SKM-1 treated with dmso at 0.1 percent for 144 hours (cell line): Measurements from ENCODE around the gene EREG.
"Not testable (repeated sequence)": the region's sequence is repeated elsewhere in the genome, so short reads cannot be mapped to it uniquely, and the experiment has no call there.

Source experiments
- DNase-seq: peaks from one replicate; lab custom pipeline; 2025; ENCODE audit not compliant: unreplicated experiment; lab: John Stamatoyannopoulos, UW

Gene EREG

DNA sequence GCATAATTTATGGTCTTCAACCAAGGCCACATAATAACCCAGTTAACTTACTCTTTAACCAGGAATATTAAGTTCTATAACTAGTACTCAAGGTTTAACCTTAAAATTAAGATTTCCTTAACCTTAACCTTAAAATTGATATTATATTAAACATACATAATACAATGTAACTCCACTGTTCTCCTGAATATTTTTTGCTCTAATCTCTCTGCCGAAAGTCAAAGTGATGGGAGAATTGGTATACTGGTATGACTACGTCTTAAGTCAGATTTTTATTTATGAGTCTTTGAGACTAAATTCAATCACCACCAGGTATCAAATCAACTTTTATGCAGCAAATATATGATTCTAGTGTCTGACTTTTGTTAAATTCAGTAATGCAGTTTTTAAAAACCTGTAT is 22.8 kb downstream of the EREG start:
- DNase-seq = no peak

DNA sequence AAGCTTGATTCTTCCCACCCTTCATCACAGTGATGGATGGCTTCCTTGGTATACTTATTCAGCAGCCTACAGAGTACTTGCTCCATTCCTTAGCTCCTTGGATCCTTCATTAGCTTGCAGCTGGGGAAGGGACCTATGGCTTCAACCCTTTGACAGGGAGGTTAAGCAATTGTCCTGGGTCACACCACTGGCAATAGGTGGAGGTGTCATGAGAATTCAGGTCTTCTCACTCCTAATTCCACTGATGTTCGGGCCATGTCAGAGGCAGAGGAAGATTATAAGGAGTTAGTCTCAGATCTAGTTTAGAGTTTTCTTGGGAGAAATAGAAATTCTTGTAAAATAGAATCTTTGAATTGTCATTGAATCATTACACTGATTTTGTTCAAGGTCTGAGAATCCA is 24.5 kb downstream of the EREG start:
- no peak for DNase-seq

DNA sequence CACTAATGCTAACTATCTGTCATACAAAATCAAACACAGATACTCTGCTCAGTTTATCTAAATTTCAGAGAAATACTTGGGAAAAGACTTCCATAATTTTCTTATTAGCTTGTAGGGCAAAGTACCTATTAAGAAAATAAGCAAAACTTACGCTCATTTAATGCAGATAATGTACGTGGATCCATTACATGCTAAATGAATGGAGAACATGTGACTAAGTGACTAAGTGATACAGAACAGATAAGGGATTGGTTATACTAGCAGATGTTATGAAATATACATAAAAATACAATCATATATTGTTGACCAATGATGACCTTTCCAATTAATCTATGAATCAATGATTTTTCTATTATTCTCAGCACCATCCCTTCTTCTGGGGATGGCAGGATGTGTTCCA is 25.7 kb downstream of the EREG start:
- DNase-seq = no peak

DNA sequence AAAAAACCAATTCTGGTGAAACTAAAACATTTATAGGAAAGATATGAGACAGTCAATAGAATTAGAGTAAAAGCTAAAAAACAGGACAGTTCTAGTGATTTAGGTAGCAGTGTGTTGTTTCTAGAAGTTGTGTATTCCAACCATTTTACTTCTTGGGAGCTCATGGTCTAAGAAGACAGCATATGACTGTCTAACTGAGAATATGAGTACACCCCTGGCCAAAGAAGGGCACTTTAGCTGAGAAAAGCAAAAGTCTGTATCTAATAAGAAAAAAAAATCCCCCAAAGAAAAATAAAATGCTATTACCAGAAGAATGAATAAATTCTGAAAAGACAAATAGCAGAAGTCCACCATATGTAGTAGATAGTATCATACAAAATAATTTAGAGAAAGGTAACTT is 26.4 kb downstream of the EREG start:
- no peak for DNase-seq

DNA sequence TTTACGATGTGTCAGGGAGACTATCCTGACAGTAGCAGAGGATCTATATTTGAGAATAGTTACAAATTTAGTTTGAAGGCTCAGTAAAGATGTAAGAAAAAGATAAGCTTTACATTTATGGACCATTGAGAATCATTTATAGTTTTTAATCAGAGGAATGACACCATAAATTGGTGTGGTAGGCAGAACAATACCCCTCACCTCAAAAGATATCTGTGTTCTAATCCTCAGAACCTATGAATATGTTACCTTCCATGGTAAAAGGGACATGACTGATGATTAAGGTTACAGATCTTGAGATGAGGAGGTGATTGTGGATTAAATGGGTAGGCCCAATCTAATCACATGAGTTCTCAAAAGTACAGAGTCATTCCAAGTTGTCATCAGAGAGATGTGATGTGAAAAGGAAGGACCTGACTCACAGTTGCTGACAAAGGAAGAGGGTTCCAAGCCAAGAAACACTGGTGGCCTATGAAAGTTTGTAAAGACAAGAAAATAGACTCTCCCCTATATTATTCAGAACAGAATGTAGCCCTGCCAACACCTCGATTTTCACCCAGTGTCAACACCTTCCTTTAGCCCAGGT is 27.0 kb downstream of the EREG start:
- no peak for DNase-seq

DNA sequence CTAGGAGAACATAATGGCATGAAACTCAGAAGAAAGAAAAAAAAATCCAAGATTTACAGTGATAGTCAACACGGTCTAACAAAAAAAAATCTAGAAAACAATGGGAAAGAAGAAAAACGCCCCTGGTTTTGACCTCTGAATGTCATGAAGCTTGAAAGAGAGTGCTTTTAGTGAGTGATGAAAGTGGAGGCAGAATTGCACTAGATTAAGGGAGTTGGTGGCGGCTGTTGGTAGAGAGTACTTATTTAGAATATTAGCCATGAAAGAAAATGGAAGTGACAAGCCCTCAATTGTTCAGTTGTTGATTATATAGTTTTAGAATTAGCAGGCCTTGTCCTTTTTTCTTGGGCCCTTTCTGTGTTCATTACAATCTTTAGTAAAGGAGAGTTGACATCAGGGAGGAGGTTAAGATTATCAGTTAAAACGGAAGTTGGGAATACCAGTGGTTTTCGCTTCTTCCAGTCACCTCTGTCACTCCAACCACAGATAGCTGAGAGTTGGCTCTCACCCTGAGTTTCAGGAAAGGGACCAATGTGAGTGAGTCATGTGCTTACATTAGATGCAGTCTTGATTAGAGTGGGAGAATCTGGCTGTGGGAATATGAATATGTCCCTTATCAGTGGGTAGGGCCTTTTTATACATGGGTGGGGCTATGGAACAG is 29.7 kb downstream of the EREG start:
- DNase-seq = no peak

DNA sequence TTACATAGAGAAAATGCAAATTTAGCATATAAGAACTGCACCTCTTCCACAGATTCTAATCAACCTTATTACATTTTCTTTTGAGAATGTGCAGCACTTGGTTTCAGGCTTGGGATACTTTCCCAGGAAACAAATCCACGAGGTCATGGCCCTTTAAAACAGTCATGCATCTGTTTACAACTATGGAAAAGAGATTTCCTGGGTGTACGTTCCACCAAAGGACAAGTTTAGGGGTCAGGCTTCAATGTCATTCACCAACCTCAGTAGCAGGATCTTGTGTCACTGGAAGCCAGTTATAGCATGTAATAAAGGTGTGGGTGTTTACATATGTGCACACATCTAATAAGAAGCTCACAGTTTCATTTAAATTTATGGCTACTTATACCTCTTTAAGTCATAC is 30.7 kb downstream of the EREG start:
- DNase-seq = no peak

DNA sequence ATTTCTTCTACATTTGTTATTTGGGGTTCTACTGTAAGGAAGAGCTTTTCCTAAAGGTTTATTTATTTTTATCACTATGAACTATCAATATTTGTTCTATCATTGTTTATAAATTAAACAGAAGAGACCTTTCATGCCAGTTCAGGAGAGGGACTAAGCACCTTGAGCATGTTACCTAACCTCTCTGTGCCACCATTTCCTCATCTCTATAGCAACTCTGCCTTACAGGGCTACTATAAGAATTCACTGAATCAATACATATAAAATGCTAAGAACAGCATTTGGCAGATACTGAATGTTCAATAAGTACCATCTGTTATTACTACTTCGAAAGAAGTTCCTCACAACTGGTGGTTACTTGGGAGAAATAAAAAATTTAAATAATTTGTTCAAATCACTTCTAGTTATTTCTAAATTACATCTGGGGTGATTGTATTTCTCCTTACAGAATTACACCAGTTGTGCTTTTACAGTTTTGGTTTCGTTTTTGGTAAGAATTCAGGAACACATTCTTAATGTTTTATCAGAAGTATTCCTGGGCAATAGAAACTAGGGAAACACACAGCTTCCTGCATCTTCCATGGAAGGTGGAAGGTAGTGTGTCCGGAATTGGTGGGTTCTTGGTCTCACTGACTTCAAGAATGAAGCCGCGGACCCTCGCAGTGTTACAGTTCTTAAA is 32.9 kb downstream of the EREG start:
- DNase-seq = no peak

DNA sequence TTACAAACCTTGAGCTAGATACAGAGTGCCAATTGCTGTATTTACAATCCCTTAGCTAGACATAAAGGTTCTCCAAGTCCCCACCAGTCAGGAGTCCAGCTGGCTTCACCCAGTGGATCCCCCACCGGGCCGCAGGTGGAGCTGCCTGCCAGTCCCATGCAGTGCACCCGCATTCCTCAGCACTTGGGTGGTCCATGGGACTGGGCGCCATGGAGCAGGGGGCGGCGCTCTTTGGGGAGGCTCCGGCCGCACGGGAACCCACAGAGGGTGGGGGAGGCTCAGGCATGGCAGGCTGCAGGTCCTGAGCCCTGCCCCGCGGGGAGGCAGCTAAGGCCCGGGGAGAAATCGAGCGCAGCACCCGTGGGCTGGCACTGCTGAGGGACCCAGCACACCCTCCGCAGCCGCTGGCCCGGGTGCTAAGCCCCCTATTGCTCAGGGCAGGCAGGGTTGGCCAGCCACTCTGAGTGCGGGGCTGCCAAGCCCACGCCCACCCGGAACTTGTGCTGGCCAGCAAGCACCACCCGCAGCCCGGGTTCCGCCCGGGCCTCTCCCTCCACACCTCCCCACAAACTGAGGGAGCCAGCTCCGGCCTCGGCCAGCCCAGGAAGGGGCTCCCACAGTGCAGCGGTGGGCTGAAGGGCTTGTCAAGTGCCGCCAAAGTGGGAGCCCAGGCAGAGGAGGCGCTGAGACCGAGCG is 34.1 kb downstream of the EREG start:
- not testable (repeated sequence) for DNase-seq

DNA sequence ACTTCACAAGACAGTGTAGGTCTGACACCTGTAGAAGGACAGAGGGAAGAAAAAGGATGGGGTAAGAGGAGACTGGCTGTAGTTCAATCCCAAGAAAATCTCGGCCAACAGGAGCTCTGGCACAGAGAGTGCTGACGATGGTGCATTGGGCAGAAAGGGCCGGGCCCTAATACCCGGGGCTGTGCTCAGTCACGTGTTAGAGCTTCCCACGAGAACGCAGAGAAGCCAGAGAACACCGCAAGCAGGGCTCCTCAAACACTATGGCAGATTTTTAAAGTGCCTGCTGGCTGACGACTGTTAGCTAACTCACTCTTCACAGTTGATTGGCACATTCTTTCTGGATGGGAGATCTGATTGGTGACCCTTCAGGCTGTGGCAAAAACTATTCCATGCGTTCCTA is 35.5 kb downstream of the EREG start:
- no peak for DNase-seq

DNA sequence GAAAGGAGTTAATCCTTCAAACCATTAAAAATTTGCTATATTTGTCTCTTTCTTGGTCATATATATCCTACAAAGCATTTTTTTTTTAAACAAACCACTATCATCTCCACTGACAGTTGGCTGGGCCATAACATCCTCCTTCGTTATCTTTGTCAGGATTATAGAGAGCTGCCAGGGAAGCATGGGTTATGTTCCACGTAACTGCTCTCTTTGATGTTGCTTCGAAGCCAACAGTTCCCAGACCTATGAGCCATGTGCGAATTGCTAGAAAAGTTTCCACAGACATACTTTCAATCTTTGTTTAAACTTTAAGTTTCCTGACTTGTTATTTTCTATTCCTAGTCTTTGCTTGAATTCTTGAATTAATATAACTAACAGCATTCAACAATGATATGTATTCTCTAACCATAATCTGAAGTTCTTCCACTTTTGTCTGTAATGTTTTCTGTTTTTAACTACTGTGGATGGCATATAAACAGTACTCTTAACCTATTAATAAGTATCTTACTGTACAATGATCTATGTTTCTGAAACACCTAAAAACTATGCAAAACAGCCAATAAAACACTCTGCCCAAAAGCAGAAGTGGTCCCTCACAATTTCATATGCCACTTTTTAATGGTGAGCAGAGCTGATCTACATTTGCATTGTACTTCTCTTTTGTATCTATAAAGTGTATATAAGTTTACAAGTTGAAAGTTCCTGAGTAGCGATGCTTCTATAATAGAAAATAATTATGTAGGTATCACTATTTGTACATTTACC is 37.9 kb downstream of the EREG start:
- no peak for DNase-seq

DNA sequence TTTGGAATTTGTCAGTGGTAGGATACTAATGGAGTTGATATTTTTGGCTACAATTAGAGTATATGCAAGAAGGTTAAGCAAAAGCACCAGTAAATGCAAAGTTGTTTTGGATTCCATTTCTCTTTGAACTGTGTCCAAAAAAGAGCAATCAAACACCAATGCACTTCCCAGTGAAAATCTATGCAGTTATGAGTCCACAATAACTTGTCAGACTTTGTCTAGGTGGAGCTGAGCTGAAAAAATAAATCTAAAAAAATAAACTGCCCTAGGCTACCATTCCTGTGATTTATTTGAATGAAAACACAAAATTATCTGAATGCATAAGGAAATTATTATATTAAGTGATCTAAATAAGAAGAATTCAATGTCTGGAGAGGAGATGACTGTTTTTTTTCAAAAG is 42.9 kb downstream of the EREG start:
- no peak for DNase-seq

DNA sequence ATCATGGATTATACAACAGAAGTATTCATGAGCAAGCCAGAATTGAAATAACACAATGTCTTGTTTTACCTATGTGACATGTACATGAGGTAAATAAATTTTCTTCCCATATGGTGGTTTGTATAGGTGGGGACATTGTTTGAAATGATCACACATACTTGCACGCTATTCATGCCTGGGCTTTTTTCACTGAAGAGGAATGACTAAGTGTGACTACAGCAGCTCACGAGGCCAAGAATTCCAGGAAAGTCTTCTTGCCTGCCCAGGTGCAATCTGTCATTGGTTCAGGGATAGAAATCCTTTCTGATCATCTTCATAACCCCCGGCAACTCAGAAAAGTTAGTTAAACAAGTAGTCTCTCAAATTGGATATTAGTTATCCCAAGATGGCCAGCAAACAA is 43.7 kb downstream of the EREG start:
- no peak for DNase-seq

DNA sequence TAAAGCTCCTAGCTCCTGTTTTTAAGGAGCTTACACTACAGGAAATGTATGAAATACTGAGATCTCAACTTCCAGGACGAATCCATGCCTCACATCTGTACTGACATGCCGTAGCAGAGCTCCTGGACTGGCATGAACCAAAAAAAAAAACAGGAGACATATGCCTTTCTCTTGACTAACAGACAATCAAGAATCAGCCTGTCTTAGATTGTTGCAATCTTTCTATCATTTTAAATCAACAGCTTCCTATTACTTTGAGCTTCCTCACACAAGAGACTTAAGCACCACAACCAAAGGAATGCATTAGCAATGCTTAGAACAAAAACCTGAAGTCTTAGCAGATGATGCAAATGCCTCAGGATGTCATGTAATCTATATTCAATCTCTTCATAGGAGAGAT is 45.3 kb downstream of the EREG start:
- no peak for DNase-seq

DNA sequence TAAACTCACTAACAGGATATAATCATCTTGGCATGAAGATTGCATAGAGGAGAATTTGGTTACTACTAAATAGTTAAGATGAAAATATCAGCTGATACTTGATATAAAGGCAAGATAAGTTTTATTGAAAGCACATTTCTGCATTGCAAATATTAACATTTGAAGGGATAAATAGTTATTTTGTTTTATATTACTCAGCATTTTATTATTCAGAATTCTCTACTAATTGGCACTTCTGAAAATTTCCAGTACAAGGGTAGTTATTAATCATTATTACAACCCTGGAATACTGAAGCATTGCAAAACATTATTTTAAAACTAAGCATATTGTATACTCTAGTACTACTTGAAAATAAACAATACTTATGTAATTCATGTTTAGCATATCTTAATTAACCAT is 47.3 kb downstream of the EREG start:
- DNase-seq = no peak

DNA sequence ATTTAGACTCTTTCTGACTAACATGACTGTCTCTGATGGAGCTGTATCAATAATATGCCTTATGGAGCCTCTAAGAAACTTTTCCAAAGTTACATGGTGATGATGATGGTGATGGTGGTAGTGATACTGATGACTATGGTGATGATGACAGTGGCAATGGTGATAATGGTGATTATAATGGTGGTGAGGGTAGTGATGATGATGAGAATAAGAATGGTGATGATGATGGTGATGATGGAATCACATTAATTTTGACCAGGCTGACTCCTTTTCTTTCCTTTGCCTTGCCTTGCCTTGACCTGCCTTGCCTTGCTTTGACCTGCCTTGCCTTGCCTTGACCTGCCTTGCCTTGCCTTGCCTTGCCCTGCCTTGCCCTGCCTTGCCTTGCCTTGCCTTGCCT is 48.3 kb downstream of the EREG start:
- DNase-seq = no peak

DNA sequence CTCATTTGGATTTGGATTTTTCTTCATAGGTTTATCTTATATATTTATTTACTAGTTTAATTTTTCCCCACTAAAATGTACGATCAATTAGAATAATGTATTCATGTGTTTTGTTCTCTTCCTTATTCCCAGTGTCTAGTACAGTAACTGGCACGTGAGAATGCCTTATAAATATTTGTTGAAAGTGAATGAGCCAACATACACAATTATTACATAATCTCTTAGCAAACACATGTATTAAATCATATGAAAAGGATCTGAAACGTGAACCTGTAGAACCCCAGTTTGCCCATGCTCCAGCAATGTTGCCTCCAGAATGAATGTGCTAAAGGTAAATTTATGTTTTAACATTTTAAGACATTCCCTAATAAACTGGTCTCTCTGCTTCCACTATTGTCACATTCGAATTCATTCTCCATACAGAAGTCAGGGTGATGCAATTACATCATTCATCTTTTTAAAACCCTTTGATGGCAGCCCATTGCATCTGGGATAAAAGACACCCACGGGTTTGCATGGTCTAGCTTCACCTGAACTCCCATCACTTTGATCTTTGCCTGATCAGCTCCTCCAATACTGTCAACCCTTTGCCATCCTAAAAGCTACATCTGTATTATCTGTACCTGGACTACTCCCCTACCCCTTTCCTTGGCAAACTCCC is 49.3 kb downstream of the EREG start:
- DNase-seq = no peak

DNA sequence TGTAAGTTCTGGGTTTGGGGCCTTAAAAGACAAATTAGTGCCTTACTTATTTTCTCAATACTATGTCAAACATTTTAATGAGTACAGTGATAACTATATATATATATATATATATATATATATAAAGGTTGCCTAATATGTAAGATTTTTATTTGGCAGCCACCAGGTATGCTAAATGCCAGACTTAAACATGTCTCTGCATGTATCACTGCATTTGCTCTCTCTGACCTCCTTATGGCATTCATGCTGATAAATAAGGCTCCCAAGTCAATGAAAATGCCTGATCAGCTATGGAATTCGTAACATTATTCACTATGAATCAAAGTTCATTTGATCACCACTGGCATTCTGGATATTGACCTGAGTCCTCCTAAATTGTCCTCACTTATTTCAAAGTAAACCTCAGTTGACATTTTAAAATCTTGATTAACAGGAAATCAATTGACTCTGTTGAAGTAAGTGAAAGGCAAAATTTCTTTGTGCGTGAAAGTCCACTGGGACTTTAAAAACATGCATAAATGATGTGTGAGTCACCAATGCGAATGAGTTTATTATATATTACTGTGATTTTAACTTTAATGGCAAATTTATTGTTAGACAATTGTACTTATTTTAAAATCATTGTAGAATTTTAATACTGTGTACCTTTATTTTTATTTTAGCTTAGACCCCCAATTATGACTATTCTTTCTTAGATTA is 50.8 kb downstream of the EREG start:
- DNase-seq = no peak

DNA sequence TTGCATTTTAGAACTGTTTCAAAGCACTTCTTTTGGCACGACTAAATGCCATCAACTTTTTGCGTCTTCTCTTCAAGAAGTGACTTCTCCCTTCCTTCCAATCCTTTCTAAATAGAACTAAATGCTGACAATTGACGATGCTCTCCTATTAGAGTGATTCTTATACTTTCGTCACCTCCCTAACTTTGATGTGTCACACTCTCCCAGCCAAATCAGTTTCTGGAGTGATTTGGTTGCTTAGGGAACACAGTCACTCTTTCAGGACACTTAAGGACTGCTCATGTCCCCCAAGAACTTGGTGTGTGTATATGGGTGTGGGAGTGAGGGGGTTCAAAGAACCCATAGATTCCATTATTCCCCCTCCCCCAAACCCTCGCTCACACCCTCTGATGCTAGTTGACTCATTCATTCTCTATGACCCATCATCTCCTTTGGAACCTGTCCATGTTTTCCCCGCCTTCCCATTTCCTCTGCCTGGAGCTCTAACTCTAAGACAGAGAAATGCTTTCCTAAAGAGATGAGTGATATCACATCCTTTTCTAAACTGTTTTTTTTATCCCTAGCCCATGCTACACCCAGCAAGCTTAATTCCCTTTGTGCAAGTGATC is 53.2 kb downstream of the EREG start:
- DNase-seq = no peak

DNA sequence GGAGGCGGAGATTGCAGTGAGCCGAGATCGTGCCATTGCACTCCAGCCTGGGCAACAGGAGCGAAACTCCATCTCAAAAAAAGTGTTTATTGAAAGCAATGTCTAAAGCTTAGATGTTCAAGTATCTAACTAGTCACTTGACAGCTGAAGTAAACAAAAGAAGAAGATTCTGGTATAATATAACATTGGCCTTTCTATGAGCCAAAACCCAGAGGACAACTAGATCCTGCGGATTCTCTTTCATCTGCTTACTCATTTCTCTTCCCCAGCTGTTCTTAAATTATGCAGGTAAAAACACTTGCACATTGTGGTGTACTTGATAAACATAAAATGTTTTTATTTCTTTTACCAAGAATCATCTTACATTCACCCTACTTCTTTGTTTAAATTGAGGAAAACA is 55.9 kb downstream of the EREG start:
- no peak for DNase-seq
